Left renal pelvis (tissue), 4 donors: ENCODE results near the gene ATG10. TPM values are rescaled to one million over a fixed set of nuclear protein-coding genes. Genes with fewer than 3 reads are reported as not detected.
"Not testable (repeated sequence)": the region's sequence is repeated elsewhere in the genome, so short reads cannot be mapped to it uniquely, and the experiment has no call there.

Source experiments
- DNase-seq, 4 donors: peaks; one replicate each; pipeline ENCODE4 v3.0.0-alpha.2; 2013; ENCODE audit warnings: low read depth in 4 of 4, low spot score in 3 of 4
- polyA plus RNA-seq, 4 donors: library from polyadenylated mRNA; unstranded; fragments of 120-200 nt; gene quantifications; one replicate each; pipeline ENCODE4 v1.2.1, GENCODE V29; 2013; ENCODE audit not compliant: insufficient read length in 4 of 4

The ATG10 gene
- polyA plus RNA-seq, 4 donors = 11.5 to 16.0 (median 12.3) TPM

GRCh38 chr5:82109013-82109412, 137.2 kb downstream of the ATG10 start:
- no peak for DNase-seq

DNA sequence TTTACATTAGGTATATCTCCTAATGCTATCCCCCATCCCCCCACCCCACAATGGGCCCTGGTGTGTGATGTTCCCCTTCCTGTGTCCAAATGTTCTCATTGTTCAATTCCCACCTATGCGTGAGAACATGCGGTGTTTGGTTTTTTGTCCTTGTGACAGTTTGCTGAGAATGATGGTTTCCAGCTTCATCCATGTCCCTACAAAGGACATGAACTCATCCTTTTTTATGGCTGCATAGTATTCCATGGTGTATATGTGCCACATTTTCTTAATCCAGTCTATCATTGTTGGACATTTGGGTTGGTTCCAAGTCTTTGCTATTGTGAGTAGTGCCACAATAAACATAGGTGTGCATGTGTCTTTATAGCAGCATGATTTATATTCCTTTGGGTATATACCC, 138.1 kb downstream of the ATG10 start:
- not testable (repeated sequence) for DNase-seq

DNA sequence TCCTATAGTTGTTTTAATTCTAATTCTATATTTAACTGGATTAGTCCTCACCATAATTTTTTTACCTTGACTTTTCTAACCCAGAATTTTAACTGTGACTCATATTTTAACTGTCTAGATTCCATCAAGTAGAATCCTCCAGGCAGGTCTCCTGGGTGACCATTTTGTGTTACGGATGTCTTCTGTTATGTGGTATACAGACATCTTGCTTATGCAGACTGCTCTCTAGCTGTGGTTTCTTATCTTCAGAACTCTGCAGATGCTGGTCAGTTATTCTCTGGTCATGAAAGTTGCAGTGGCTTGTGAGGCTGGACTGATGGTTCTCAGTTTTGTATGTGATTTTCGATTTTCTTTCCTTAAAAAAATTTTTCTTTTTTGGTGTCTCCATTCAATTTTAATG, 139.4 kb downstream of the ATG10 start:
- DNase-seq = no peak

- no peak for DNase-seq
Measured at GRCh38 chr5:82115858-82116257, 144.0 kb downstream of the ATG10 start.

DNA sequence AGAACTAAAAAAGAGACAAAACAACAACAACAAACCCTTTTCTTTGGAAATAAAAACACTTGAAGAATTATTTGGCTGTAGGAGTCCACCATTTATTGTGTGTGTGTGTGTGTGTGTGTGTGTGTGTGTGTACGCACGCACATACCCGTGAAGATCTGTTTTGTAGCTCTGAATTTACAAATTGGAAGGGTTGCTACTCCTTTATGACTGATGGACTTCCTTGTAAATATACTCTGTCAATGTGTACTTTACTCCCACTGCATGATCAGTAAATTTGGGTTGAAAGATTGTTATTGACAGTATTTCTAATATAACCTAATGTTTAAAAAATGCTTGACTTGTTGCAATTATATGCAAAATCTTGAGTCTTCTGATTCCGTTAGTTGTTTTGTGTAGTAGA, 148.1 kb downstream of the ATG10 start:
- DNase-seq = no peak

DNA sequence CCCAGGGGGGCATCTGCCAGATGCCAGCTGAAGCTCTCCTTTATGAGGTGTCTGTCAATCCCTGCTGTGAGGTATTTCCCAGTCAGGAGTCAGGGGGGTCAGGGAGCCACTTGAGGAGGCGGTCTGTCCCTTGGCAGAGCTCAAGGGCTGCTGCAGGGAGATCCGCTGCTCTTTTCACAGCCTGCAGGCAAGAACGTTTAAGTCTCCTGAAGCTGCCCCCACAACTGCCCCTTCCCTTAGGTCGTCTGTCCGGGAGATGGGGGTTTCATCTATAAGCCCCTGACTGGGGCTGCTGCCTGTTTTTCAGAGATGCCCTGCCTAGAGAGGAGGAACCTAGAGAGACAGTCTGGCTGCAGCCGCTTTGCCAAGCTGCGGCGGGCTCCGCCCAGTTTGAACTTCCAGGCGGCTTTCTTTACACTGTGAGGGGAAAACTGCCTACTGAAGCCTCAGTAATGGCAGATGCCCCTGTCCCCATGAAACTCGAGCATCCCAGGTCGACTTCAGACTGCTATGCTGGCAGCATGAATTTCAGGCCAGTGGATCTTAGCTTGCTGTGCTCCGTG, 158.0 kb downstream of the ATG10 start:
- DNase-seq = no peak

DNA sequence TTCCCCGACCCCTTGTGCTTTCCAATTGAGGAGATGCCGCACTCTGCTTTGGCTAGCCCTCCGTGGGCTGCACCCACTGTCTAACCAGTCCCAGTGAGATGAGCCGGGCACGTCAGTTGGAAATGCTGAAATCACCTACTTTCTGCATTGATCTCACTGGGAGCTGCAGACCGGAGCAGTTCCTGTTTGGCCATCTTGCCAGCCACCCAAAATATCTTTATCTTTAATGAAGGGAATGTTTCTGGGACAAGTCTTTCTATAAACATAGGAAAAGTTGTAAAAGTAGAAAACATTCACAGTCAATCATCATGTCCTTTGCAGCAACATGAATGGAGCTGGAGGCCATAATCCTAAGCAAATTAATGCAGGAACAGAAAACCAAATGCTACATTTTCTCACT, 158.8 kb downstream of the ATG10 start:
- no peak for DNase-seq

- DNase-seq = no peak
Measured at GRCh38 chr5:82137205-82137604, 165.4 kb downstream of the ATG10 start.

DNA sequence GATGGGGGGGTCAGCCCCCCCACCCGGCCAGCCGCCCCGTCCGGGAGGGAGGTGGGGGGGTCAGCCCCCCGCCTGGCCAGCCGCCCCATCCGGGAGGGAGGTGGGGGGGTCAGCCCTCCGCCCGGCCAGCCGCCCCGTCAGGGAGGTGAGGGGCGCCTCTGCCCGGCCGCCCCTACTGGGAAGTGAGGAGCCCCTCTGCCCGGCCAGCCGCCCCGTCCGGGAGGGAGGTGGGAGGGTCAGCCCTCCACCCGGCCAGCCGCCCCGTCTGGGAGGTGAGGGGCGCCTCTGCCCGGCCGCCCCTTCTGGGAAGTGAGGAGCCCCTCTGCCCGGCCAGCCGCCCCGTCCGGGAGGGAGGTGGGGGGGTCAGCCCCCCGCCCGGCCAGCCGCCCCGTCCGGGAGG, 168.0 kb downstream of the ATG10 start:
- DNase-seq = not testable (repeated sequence)

DNA sequence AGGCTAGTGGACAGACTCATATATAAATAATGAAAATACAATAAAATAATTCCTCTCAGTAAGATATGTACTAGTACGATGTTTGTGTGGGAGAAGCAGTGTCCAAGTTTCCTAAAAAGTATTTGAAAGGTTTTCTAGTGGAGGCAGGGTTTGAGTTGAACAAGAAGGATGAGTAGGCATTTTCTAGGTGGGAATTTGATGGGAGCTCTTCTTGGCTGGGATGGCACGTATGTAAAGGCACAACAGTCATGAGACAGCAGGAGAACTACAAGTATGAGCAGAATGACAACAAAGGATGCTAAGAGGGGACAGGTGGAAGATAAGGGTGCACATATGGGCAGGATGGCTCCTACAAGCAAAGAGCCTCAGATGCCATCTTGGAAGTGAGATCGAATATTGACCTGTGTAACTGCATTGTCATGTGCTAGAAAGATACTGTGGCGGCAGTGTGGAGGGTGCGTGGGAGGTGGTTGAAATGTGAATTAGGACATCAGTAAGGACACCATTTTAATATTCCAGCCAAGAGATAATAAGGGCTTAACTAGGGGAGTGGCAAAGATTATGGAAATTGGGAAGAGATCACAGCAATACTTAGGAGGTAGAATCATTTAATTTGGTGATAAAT, 170.5 kb downstream of the ATG10 start:
- no peak for DNase-seq

GRCh38 chr5:82142928-82143577, 171.2 kb downstream of the ATG10 start:
- DNase-seq = no peak

- no peak for DNase-seq
Measured at GRCh38 chr5:82147860-82148573, 176.2 kb downstream of the ATG10 start.

GRCh38 chr5:82149434-82149833, 177.6 kb downstream of the ATG10 start:
- no peak for DNase-seq

DNA sequence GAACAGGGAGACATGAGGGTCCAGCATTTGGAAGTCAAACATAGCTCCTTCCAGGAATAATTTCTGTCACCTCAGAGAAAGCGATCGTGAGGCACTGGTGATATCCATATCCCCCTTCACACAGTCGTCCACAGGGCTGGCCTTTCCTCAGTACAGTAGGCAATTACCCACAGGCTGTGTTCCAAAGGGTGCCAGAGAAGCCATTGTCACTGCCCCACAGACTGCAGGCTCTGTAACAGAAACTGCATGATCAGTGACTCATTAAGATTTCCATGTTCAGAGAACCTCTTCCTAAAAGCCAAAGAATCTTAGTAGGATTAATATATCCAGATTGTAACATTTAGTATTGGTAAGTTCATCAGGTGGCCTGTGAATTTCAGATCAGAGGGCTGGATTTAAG, 178.7 kb downstream of the ATG10 start:
- no peak for DNase-seq

GRCh38 chr5:82151204-82151603, 179.4 kb downstream of the ATG10 start:
- DNase-seq = no peak

GRCh38 chr5:82151662-82152061, 179.8 kb downstream of the ATG10 start:
- no peak for DNase-seq

DNA sequence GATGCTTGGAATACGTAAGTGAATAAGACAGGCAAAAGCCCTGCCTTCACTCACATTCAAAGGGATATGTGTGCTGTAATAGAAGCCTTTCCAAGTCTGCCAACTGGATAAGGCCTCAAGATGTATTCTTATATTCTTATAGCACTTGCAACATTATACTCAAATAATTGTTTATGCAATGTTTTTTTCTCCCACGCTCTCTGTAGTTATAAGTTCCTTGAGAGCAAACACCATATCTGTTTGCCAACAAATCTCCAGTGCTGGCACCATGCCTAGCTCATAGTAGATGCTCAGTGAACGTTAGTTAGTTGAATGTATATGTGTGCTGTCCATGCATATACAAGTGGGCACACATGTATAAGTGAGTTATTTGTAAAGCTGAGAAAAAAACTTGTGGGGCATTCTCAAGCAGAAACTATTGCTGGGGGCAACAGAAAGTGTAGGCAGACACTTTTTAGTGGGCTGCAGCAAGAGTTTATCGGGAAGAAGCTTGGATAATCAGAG, 181.2 kb downstream of the ATG10 start:
- no peak for DNase-seq

- DNase-seq = no peak
Measured at GRCh38 chr5:82154776-82155175, 183.0 kb downstream of the ATG10 start.

DNA sequence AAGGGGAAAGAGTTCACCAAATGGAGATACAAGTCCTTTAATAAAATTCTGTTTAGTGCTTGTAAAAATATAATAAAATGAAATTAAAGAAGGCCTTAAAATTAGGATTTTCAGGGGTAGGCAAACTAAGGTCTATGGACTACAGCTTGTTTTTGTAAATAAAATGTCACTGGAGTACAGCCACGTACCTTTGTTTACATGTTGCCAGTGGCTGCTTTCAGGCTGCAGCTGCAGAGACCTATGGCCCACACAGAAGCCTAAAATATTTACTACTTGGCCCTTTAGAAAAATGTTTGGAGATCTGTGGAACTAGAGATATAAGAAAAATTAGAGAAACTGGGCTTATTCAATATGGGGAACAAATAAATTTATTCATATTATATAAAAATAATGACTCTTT, 183.5 kb downstream of the ATG10 start:
- no peak for DNase-seq

DNA sequence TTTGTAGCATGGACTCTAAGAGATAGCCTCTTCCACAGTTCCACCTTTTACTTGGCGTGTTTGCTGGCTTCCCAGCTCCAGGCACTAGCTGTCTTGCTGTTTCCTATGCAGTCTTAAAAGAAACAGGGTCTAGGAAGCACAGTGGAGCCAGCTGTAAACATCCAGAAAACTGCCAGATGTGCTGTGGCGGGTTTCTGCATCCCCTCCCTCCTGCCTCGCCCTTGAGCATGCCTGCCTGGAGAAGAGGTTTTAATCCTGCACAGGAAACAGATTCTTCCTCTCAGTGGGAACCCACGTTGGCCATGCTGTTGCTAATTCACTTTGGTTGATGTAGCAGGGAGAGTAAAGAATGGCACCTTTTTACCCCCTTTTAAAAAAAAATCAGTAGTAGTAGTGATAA, 185.1 kb downstream of the ATG10 start:
- no peak for DNase-seq

DNA sequence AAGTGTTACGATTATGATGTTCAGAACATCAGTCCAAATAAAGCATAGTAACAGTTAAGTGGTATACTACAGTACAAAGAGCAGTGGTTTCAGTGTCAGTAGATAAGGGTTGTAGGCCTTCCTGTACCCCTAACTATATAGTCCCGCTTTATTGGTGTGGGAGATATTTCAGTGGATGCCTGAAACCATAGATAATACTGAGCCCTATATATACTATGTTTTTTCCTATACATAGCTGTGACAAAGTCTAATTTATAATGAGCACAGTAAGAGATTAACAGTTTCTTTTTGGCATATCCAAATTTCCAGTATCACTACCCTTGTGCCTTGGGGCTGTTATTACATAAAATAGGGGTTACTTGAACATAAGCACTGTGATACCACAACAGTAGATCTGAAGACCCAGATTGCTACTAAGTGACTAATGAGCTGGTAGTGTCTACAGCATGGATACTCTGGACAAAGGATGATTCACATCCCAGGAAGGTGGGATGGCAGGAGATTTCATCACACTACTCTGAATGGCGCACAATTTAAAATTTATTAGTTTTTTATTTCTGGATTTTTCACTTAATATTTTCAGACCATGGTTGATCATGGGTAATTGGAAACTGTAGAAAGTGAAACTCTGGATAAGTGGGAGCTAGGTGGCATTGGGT, 187.1 kb downstream of the ATG10 start:
- DNase-seq = no peak
